ENCODE results near the gene RIOX2.

The RIOX2 gene

GRCh38 chr3:97952872-97953271 is 19.4 kb downstream of the RIOX2 start:
- TF ChIP-seq ZFX (IDR thresholded peaks at IDR 0.05), result no peak
- TF ChIP-seq CTCF (conservative IDR thresholded peaks at IDR 0.05), result no peak
- H3K27ac ChIP-seq, result no peak overlapping the region

DNA sequence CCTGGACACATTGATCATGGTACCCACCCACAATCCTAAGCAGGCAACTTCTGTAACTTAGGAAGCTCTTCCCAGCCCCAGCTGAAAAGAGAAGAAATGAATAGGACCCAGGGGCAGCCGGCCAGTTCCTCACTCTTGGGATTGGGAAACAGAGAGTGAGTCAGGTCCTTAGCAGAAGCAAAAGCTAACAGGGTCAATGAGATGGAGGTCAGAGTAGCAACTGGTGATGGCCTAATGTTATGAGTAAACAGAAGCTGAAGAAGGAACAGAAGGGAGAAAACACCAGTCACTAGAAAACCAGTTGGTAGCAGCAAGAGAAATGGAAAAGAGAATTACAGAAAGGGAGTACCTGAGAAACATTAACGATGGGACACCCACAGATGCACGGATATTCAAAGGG is 20.0 kb downstream of the RIOX2 start:
- no peak overlapping the region for H3K27ac ChIP-seq
- no peak for TF ChIP-seq CTCF (conservative IDR thresholded peaks at IDR 0.05)
- no peak for TF ChIP-seq ZFX (IDR thresholded peaks at IDR 0.05)

DNA sequence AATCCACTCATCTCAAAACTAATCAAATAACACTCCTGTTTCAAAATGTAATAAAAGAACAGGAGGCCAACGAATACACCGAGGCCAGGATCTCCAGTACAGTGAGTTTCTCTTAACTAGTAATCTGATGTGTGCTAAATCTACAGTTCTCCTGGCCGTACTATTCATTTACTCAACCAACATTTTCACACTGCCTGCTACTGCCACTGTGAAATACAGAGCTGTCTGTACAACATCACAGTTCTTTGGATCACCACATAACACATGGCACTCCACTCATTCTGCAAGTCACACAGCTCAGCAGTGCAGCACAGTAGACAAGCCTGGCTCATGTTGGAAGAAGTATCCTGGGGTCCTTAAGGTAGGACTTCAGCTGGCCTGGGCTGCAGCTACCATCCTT is 21.9 kb downstream of the RIOX2 start:
- no peak for TF ChIP-seq ZFX (IDR thresholded peaks at IDR 0.05)
- TF ChIP-seq CTCF (conservative IDR thresholded peaks at IDR 0.05), result no peak
- H3K27ac ChIP-seq, result no peak overlapping the region

GRCh38 chr3:97949743-97950142 is 22.5 kb downstream of the RIOX2 start:
- no peak for TF ChIP-seq CTCF (conservative IDR thresholded peaks at IDR 0.05)
- TF ChIP-seq ZFX (IDR thresholded peaks at IDR 0.05), result no peak
- no peak overlapping the region for H3K27ac ChIP-seq

DNA sequence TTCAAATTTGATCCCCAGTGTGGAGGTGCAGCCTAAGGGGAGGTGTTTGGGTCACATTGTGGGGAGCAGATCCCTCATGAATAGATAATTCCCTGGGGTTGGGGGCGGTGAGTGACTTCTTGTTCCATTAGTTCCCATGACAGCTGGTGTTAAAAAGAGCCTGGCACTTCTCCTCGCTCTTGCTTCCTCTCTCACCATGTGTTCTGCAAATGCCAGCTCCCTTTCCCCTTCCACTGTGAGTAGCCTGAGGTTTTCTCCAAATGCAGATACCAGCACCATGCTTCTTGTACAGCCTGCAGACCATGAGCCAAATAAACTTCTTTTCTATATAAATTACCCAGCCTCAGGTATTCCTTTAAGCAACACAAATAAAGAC is 23.1 kb downstream of the RIOX2 start:
- no peak overlapping the region for H3K27ac ChIP-seq
- TF ChIP-seq CTCF (conservative IDR thresholded peaks at IDR 0.05) (no peak), ZFX (IDR thresholded peaks at IDR 0.05) (no peak)

DNA sequence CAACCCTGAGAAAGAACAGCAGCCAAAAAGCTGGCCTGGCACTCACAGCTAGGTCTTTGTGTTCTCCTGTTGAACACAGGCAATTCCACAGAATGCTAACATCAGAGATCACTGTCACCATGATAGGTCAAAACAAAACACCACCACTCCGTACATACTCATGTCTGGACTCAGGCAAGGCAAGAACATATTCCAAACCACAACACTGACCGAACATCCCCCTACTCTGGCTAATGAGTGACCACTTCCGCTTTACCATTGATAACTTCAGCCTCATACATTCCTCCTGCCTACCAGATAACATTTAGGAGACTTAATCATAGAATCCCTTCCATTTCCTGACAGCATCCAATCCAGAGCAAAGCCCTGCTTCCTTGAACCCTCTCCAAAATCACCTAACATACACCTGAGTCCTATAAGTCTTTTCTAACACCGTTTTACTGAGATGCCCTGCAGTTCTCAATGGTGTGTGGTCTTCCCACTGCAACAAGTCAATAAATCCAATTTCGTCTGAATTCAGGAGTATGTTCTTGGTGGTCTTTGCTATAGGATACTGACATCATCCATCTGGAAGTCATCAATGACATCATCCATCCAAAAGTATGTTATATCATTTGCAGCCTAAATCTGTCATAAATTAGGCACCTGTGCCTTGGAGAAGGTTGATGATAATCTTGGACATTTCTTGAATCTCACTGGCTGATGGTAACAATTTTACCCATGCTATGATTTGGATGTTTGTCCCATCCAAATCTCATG is 23.7 kb downstream of the RIOX2 start:
- no peak for TF ChIP-seq ZFX (IDR thresholded peaks at IDR 0.05)
- no peak for TF ChIP-seq CTCF (conservative IDR thresholded peaks at IDR 0.05)
- no peak overlapping the region for H3K27ac ChIP-seq

GRCh38 chr3:97942801-97943546 is 29.3 kb downstream of the RIOX2 start:
- TF ChIP-seq CTCF (conservative IDR thresholded peaks at IDR 0.05) (no peak), ZFX (IDR thresholded peaks at IDR 0.05) (no peak)
- H3K27ac ChIP-seq, result no peak overlapping the region
